HG03342 (cell line): ENCODE measurements around the gene DPH6.

ENCODE experiments used
- ATAC-seq: cut with Tn5 transposase; IDR thresholded peaks from one replicate; pipeline ENCODE4 v1.9.1; 2021; ENCODE audit warnings: mild to moderate bottlenecking, moderate library complexity; ENCODE audit not compliant: unreplicated experiment

Gene DPH6

GRCh38 chr15:35487417-35487816 is 58.5 kb downstream of the DPH6 start:
- no peak for ATAC-seq

GRCh38 chr15:35486296-35486695 is 59.7 kb downstream of the DPH6 start:
- ATAC-seq = no peak

- no peak for ATAC-seq
These were observed 60.6 kb downstream of the DPH6 start for GRCh38 chr15:35485411-35485810.

- ATAC-seq = no peak
These were observed 61.6 kb downstream of the DPH6 start for GRCh38 chr15:35484231-35484945.

GRCh38 chr15:35481992-35482391 is 64.0 kb downstream of the DPH6 start:
- ATAC-seq = no peak

GRCh38 chr15:35481064-35481463 is 64.9 kb downstream of the DPH6 start:
- ATAC-seq = no peak

- no peak for ATAC-seq
These were observed 66.5 kb downstream of the DPH6 start for GRCh38 chr15:35479423-35479822.

GRCh38 chr15:35477312-35478262 is 68.4 kb downstream of the DPH6 start:
- no peak for ATAC-seq

- no peak for ATAC-seq
These were observed 74.9 kb downstream of the DPH6 start for GRCh38 chr15:35471024-35471423.

GRCh38 chr15:35470441-35470840 is 75.5 kb downstream of the DPH6 start:
- ATAC-seq = no peak

GRCh38 chr15:35466476-35466875 is 79.5 kb downstream of the DPH6 start:
- ATAC-seq = no peak

GRCh38 chr15:35465783-35466182 is 80.2 kb downstream of the DPH6 start:
- ATAC-seq = no peak

- ATAC-seq = no peak
These were observed 85.3 kb downstream of the DPH6 start for GRCh38 chr15:35460616-35461015.

- no peak for ATAC-seq
These were observed 87.6 kb downstream of the DPH6 start for GRCh38 chr15:35458176-35458856.

- no peak for ATAC-seq
These were observed 90.8 kb downstream of the DPH6 start for GRCh38 chr15:35455201-35455600.

GRCh38 chr15:35450492-35450891 is 95.5 kb downstream of the DPH6 start:
- ATAC-seq = no peak

GRCh38 chr15:35448294-35448693 is 97.7 kb downstream of the DPH6 start:
- no peak for ATAC-seq

GRCh38 chr15:35445891-35446290 is 100.1 kb downstream of the DPH6 start:
- no peak for ATAC-seq

- ATAC-seq = no peak
These were observed 101.3 kb downstream of the DPH6 start for GRCh38 chr15:35444557-35445204.

- ATAC-seq = no peak
These were observed 102.6 kb downstream of the DPH6 start for GRCh38 chr15:35443376-35443775.

GRCh38 chr15:35442742-35443141 is 103.2 kb downstream of the DPH6 start:
- ATAC-seq = no peak
